KOPT-K1 (cell line): ENCODE data around the gene SRXN1.
"Not testable (repeated sequence)": the region's sequence is repeated elsewhere in the genome, so short reads cannot be mapped to it uniquely, and the experiment has no call there.

Source experiments
- H3K27ac ChIP-seq: fragments of 200-600 bp; sonication (generic); 2 replicates; pipeline ENCODE4 v1.5.1; 2016; ENCODE audit warnings: antibody characterized with exemption, mild to moderate bottlenecking, low read depth, low read length; ENCODE audit not compliant: poor library complexity, severe bottlenecking
- H3K36me3 ChIP-seq: fragments of 200-600 bp; sonication (generic); 2 replicates; pipeline ENCODE4 v1.5.1; 2017; ENCODE audit warnings: antibody characterized with exemption, mild to moderate bottlenecking, low read length, moderate library complexity; ENCODE audit not compliant: insufficient read depth
- H3K9me3 ChIP-seq: fragments of 200-600 bp; sonication (generic); 2 replicates; pipeline ENCODE4 v1.5.1; 2017; ENCODE audit warnings: antibody characterized with exemption, low read length, mild to moderate bottlenecking; ENCODE audit not compliant: insufficient read depth, poor library complexity, severe bottlenecking

Gene SRXN1

DNA sequence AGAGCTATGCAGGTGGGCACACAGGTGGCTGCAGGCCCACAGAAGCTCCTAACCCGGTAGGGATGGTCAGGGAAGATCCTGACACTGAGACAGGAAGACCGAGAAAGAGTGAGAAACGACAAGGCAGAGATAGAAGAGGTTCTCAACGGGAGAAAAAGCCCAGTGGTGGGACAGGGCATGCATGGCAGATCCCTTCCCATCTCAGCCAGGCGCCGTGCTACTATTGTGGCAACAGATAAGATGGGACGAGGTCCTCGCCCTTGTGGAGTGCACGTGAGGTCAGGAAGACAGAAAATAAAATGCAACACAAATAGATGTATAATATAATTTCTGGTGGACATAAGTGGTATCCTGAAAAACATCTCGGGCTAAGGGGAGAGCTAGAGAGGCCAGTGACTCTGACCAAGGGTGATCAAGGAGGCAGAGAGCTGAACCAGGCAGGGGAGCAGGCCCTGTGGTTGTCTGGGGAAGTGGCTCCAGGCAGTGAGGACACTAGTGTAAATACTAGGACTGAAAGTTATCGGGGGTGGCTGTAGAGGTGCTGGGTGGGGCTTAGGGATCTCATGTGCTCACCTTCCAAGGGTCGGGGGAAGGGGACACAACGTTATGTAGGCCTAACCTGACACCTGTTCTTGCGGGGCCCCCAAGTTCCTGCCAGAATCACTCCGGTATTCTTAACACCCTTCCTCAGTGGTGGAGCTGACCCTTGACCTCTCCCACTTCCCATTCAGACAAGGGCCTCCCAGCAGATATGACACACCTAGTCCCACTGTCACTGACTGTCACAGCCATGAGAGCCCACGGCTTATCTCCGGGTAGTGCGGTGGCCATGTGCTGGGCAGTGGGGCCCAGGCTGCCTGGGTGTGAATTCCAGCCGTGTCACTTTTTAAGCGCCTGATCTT lies 1.0 kb downstream of the SRXN1 start:
- no peaks in the 10 kb centered on the region for H3K36me3 ChIP-seq
- H3K27ac ChIP-seq = no peak overlapping the region
- no peaks in the 10 kb centered on the region for H3K9me3 ChIP-seq

DNA sequence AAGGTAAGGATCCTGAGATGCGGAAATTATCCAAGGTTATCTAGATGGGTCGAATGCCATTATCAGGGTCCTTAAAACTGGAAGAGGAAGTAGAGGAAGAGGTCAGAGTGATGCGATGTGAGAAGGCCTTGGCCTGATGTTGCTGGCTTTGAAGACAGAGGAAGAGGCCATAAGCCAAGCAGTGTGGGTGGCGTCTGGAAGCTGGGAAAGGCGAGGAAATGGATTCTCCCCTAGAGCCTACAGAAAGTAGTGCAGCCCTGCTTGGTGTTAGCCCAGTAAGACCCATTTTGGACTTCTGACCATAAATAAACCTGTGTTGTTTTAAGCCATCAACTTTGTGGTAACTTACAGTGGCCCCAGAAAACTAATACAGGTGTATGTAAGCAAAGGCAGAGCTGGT lies 2.0 kb downstream of the SRXN1 start:
- Histone ChIP-seq H3K36me3 (no peaks in the 10 kb centered on the region), H3K27ac (no peak overlapping the region), H3K9me3 (no peaks in the 10 kb centered on the region)

DNA sequence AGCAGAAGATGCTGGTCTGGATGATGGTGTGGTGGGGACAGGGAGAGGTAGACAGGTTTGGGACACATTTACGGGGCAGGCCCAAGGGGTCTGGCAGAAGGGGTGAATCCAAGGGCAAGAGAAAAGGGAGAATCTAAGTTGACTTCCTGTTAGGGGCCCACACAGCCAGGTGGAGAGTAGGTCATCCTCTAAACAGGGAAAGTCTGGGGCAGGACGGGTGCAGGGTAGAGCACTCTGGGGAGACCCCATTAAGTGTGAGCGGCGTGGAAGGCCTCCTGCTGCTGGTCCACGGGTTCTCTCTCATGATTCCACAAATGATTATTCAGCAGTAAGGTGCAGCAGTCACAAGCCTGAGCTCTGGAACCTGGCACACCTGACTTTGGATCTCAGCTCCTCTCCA lies 2.7 kb downstream of the SRXN1 start:
- Histone ChIP-seq H3K36me3 (no peaks in the 10 kb centered on the region), H3K9me3 (no peaks in the 10 kb centered on the region), H3K27ac (no peak overlapping the region)

DNA sequence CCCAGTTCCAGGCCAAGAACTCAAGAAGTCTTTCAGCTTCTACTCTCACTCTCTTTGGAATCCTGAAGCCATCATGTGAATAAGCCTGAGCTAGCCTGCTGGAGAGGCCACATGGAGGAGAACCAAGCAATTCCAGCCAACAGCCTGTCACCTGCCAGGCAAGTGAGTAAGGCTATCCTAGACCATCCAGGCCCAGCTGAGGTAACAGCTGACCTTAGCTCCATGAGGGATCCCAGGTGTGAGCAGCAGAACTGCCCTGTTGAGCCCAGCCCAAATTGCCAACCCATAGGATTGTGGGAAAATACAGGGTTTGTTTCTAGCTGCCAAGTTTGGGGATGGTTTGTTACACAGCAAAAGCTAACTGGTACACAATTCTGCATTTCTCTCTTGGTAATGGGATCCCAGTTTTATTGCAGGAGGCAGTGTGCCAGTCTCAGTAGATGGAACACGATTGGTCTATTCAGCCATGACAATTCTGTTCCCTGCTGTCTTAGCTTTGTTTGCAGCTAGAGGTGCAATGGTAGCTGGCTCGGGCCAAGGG lies 5.5 kb downstream of the SRXN1 start:
- no peak overlapping the region for H3K27ac ChIP-seq
- H3K9me3 ChIP-seq = no peaks in the 10 kb centered on the region
- H3K36me3 ChIP-seq = no peaks in the 10 kb centered on the region

DNA sequence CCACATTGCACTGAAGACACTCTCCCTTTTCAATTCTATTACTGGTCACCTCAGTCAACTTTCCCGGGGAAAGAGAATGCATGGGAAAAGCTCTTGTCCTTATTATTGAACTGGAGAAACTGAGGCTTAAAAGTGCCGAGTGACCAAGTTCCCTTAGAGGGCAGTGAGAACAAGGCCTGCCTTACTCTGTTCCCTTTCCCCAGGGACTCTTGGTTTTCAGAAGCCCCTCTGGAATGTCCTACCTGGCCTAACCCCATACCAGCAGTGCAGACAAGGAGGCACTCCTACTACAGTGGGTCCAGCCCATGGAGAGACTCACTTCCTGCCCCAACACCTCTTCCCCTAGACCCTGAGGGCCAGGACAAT lies 6.1 kb downstream of the SRXN1 start:
- H3K27ac ChIP-seq = no peak overlapping the region
- no peaks in the 10 kb centered on the region for H3K9me3 ChIP-seq
- H3K36me3 ChIP-seq = no peaks in the 10 kb centered on the region

DNA sequence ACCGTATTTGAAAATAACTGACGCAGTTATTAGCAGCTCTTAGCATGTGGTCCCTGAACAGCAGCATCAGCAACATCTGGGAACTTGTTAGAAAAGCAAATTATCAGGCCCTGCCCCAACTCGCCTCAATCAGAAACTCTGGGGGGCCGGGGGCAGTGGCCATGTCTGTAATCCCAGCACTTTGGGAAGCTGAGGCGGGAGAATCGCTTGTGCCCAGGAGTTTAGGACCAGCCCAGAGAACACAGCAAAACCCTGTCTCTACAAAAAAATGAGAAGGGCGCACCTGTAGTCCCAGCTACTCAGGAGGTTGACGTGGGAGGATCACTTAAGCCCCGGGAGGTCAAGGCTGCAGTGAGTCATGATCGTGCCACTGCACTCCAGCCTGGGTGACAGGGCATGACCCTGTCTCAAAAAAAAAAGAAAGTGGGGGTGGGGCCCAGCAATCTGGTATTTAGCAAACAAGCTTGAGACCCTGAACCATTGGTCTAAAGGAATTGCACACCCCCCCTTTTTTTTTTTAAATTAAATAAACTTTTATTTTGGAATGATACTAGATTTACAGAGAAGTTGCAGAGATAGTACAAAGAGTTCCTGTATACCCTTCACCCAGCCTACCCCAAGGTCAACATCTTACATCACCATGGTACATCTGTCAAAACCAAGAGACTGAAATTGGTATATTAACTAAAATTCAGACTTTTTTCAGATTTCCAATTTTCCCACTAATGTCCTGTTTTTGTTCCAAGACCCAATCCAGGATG lies 6.7 kb downstream of the SRXN1 start:
- no peaks in the 10 kb centered on the region for H3K9me3 ChIP-seq
- no peak overlapping the region for H3K27ac ChIP-seq
- H3K36me3 ChIP-seq = no peaks in the 10 kb centered on the region

DNA sequence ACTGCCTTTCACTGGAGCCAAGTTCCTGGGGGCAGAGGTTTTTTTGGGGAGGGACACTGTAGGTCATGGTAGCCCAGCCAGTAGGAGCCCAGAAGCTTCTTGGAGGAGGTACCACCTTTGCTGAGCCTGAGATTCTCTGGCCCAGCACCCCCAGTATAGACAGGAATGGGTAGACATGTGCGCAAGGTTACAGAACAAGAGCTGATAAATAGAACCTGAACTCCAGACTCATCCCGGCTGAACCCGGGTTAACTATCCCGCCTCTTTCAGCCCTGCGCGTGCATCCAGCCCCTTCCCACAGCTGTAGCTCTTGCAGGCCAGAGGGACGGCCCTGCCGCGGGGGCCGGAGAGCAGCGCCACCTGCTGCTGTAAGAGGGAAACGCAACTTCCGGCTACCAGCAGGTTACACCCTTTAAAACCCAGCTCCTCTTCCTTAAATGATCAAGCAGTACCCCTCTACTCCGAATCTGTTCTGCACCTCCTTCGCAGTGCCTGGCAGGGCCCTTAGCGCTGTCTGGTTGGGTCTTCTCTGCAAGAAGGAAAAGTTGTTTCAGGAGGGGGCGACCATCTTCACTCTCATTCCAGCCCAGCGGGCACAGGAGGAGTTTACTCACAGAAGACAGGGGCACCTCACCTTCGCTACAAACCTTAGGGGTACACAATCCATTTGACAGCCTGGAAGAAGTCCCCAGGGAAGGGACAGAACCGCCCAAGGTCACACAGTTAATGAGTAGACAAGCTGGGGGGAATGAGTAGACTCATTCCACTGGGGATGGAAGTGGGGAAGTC lies 7.5 kb downstream of the SRXN1 start:
- Histone ChIP-seq H3K27ac (no peak overlapping the region), H3K36me3 (no peaks in the 10 kb centered on the region)

DNA sequence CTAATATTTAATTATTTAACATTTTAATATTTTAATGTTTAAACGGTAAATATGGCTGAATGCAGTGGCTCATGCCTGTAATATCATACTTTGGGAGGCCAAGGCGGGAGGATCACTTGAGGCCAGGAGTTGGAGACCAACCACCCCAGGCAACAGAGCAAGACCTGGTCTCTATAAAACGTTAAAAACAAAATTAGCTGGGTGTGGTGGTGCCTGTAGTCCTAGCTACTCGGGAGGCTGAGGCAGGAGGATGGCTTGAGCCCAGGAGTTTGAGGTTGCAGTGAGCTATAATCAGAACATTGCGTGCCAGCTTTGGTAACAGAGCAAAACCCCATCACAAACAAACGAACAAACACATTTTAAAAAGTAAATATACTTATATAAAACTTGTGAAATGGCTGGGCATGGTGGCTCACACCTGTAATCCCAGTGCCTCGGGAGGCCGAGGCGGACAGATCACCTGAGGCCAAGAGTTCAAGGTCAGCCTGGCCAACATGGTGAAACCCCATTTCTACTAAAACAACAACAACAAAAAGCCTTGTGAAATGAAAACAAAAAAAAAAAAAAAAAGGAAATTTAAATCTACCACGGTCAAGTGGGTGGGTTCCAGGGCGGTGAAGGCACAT lies 8.2 kb downstream of the SRXN1 start:
- Histone ChIP-seq H3K9me3 (no peaks in the 10 kb centered on the region), H3K36me3 (no peaks in the 10 kb centered on the region), H3K27ac (no peak overlapping the region)

More for the DNA sequence above, 7.5 kb downstream of the SRXN1 start:
- no peaks in the 10 kb centered on the region for H3K9me3 ChIP-seq

DNA sequence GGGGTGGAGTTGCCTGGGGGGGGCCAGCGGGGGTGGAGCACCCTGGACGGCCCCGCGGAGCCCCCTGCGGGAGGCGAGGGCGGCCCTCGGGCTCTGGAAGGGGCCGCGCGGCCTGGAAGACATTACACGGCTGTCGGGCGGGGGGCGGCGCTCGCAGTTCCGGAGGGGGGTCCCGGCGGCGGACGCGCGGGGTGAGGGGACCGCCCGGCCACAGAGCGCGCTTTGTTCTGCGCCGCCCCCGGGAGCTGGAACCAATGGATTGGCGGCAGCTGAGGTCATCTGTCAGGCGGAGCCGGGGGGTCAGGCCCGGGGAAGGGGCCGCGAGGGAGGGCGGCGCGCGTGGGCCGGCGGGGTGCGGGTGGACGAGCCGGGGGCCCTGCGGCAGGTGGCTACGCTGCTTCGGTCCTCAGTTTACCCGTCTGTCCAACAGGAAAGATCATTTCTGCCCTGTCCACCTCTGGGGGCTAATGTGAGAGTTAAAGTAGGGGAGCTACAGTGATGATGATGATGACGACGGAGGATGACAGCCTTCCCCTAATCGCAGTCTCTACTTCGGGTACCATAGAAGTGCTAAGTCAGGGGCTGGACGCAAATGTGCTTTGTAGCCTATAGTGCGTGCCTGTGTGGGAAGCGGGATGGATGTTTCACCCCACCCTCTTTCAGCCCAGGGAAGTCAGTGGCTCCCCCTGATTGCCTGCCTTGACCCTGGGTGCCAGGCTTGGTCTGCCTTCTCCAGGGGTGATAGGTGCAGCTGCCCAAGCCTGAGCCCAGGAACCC lies 10.4 kb downstream of the SRXN1 start:
- no peak overlapping the region for H3K27ac ChIP-seq
- H3K36me3 ChIP-seq = no peaks in the 10 kb centered on the region
- no peaks in the 10 kb centered on the region for H3K9me3 ChIP-seq

DNA sequence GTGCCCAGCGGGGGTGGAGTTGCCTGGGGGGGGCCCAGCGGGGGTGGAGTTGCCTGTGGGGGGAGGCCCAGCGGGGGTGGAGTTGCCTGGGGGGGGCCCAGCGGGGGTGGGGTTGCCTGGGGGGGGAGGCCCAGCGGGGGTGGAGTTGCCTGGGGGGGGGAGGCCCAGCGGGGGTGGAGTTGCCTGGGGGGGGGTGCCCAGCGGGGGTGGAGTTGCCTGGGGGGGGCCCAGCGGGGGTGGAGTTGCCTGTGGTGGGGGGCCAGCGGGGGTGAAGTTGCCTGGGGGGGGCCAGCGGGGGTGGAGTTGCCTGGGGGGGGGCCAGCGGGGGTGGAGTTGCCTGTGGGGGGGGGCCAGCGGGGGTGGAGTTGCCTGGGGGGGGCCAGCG lies 11.0 kb downstream of the SRXN1 start:
- not testable (repeated sequence) for H3K36me3 ChIP-seq, H3K27ac ChIP-seq, H3K9me3 ChIP-seq

DNA sequence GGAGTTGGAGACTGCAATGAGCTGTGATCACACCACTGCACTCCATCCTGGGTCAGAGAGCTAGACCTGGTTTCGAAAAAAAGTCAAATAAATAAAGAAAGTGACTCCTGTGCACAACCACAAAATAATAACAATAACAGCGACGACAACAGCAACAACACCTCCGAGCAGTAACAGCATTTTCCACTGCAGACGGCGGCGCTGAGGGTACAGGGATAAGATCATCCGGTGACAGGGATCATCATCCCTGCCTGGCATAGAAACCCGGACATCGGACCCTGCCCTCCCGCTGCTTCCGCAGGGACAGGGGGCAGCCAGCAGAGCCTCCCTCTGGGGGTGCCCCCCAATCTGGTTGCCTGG lies 11.5 kb downstream of the SRXN1 start:
- Histone ChIP-seq H3K36me3 (no peaks in the 10 kb centered on the region), H3K9me3 (no peaks in the 10 kb centered on the region)

DNA sequence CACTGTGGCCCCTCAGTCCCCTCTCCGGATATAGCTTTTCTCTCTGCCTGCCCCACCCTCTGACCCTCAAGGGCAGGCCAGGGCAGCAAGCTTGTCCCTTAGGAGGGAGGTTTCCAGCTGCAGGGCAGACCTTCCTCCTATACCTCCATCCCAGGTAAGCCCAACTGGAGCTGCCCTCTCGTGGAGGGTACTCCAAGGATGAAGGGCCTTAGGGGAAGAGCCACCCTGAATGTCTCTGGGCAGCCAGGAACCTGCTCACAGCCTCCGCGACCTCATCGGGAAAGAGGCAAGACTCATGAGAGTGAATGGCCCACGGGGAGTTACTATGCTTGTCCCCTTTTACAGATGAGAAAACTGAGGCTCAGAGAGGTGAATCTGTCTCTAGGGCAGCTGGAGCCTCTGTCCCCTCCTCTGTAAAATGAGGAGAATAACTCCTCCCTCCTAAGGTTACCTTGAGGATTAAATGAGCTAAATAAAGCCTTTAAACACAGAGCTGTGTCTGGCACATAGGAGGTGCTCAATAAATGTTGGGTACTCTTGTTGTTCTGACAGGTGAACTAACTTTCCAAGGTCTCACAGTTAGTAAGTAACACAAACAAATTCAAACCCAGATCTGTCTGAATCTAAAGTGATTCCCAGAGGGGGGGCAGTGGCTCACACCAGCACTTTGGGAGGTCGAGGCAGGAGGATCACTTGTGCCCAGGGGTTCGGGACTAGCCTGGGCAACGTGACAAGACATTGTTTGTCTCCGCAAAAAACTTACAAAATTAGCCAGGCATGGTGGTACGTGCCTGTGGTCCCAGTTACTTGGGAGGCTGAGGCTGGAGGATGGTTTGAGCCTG lies 12.1 kb downstream of the SRXN1 start:
- Histone ChIP-seq H3K36me3 (no peaks in the 10 kb centered on the region), H3K9me3 (no peaks in the 10 kb centered on the region), H3K27ac (no peak overlapping the region)

More for the DNA sequence above, 11.5 kb downstream of the SRXN1 start:
- H3K27ac ChIP-seq = no peak overlapping the region

DNA sequence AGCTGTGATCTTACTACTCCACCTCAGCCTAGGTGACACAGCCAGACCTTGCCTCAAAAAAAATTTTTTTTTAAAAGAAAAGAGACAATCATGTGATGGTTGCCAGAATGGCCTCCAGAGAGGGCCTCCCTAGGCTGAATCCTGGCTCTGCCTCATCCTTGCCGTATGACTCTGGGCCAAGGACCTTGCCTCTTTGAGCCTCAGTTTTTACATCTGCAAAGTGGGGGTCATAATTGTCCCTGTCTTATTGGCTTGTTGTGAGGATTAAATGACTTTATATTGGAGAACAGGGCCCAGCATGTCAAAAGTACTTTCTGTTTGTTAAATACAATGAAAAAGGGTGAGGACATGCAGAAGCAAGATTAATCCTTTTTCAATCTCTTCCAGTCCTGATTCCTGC lies 14.4 kb downstream of the SRXN1 start:
- H3K9me3 ChIP-seq = no peaks in the 10 kb centered on the region
- no peak overlapping the region for H3K27ac ChIP-seq
- H3K36me3 ChIP-seq = no peaks in the 10 kb centered on the region
